Stimulated activated CD4-positive, alpha-beta T cell treated with anti-CD3 and anti-CD28 coated beads, Interleukin-2, amount 100 ng/mL, for 48 hours (primary cell): ENCODE data around the gene BIRC6.
"Not testable (repeated sequence)": the region's sequence is repeated elsewhere in the genome, so short reads cannot be mapped to it uniquely, and the experiment has no call there.

ENCODE experiments used
- DNase-seq, 2 donors: peaks; one replicate each; pipeline ENCODE4 v3.0.0-alpha.2; 2020

BIRC6 gene

DNA sequence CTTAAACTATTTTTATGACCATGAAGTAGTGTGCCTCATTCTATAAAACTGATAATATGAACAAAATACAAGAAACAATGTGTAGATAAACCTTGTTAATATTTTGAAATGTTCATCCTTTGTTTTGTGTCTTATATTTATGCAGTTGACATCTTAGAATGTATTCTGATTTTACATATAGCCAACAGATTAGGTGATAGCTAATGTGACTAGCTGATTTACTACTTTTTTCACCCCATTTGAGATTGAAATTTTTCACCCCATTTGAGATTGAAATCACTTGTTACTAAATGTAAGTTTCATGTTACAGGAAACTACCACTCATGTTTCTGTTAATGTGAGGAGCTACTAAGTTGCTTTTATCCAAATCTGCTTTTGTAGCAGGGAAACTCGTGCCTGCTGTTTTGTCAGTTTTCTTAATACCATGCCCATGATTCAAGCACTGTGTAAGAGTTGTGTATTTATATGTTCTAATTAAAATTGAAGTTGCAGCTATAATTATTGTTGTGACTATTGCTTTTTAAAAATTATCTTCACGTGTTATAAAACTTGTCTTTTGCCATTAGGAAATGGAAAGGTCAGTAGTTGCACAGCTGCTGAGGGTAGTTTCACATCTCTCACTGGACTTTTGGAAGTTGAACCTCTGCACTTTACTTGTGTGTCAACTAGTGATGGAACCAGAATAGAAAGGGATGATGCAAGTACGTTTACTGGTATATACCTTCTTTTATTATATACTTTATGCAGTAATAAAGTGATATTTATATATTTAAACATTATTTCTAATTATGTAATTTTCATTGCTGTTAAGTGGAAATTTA lies 96.6 kb downstream of the BIRC6 start:
- no peak for DNase-seq

DNA sequence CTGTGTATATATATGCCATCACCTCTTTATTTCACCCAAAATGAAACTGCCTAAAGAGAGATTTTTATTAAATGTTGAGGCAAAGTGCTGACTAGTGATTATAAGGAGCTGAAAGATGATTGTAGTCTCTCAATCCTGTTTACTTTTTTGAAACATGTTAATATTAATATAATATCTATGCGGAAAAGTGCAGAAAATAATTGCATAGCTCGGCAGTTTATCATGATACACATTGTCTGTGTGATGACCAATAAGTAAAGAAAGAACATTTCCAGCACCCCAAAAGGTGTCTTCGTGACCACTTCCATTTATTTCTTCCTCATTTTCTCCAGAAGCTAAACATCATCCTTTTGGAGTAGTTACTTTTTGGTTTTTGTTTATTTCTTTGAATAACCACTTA lies 99.0 kb downstream of the BIRC6 start:
- no peak for DNase-seq

DNA sequence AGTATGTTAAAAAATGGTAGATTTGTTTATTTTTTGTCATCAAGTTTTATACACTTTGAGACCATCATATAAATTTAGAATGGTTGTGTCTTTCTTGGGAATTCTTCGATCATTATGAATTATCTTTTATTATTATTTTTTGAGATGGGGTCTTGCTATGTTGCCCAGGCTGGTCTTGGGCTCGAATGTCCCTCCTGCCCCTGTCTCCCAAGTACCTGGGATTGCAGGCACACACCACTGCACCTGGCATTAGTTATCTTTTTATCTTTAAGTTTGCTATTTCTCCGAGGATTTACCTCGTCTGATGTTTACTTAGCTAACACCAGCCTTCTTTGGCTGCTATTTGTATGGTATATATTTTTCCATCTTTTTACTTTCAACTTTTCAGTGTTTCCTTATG lies 100.0 kb downstream of the BIRC6 start:
- DNase-seq = no peak

DNA sequence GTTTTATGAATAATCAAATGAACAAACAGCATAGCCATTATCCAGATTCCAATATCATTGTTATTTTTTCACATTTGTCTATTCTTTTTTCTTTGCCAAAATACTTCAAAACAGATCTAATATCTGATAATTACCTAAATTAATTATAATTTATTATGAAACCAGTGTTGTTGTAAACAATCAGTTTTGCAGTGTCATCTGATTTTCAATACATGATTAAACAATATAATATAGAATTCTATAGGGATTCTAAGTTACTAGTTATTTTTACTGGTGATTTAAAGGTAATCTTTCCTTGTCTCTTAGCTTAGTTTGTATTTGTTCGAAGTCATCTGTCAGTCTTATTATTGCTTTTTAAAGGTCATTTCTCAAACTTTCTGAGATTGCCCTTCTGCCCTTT lies 101.0 kb downstream of the BIRC6 start:
- DNase-seq = no peak

DNA sequence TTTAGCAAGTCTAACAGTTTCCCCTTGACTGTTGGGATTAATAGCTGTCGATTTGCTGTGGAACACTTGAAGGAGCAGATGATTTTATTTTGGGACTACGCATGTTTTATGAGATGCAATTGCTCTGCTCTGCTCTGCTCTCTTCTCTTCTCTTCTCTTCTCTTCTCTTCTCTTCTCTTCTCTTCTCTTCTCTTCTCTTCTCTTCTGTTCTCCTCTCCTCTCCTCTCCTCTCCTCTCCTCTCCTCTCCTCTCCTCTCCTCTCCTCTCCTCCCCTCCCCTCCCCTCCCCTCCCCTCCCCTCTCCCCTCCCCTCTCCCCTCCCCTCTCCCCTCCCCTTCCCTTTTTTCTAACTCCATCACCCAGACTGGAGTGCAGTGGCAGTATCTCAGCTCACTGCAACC lies 104.0 kb downstream of the BIRC6 start:
- DNase-seq = not testable (repeated sequence)

DNA sequence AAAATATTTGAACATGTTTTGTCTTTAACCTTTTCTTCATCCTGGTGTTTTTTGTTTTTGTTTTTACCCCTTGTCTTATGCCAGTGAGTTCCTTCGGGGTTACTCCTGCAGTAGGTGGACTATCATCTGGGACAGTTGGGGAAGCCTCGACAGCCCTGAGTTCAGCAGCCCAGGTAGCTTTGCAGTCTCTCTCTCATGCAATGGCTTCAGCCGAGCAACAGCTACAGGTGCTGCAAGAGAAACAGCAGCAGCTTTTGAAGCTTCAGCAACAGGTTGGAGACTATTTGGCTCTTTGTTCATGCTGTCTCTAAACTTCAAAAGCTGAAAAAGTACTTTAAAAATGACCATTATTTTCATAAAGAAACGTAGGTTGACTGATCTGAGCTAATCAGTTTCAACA lies 106.3 kb downstream of the BIRC6 start:
- DNase-seq = no peak

DNA sequence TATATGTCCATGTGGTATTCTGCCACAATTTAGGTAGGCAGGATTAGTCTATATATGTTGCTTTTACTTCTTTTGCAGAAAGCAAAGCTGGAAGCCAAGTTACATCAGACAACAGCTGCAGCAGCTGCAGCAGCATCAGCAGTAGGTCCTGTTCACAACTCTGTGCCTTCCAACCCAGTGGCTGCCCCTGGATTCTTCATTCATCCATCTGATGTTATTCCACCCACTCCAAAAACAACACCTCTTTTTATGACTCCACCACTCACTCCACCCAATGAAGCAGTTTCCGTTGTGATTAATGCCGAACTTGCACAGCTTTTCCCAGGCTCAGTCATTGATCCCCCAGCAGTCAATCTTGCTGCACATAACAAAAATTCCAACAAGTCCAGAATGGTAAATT lies 107.6 kb downstream of the BIRC6 start:
- no peak for DNase-seq

DNA sequence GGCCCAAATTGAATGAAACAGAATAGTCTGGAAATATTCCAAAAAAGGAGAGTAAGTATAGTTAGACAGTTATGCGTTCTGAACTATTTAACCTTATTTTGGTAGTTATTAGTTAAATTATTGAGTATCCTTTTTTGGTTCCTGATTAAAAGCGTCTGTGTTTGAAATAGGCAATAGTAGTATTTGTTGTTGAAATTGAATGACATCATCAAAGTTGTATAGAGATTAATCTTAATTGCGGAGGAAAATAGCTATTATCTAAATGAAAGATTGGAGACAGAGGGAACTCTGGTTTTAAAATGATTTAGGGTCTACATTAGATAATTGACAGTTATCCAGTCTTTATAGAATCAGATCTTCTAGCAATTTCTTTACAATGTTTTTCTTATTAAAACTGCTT lies 115.8 kb downstream of the BIRC6 start:
- DNase-seq = no peak

DNA sequence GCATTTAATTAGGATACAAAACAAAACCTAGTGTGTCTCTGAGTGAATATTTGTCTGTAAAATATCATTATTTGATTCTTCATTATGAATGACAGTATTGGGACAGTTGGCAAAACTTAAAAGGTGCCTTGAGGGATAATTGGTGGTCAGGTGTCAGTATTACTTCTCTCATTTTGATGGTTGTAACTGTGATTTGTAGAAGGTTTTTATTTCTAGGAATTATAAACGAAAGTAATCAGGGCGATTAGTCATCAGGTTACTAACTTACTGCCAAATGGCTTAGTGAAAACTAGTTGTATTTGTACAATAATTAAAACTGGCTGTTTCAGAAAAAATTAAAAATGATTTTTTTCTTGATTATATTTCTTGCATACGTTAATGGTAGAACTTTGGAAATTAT lies 117.6 kb downstream of the BIRC6 start:
- no peak for DNase-seq

DNA sequence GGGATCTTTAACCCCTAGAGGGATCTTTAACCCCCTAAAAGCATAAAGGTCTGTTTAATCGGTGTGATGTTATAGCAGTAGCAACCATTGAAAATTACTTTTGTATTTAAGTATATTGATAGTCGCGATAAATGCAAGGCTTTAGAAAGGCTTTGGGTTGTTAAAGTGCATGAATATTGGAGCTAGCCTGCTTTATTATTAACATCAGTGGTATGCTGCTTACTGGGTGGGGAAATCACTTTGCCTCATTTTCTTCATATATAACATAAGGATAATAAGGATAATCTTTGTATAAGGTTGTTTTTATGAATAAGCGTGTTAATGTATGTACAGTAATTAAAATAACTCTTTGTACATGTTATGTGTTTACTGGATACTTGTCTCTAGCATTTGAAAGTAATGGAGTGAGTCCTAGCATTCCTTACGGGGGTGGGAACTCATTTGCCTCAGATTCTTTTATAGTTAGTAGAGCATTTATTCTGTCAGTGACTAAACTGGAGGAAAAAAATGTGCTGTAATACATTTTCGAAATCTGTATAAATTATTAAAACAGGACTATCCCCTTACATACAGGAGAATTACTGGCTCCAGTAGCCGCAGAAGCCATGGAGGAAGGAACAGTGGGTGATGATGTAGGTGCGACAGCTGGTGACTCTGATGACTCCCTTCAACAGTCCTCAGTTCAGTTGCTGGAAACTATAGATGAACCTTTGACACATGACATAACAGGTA lies 122.2 kb downstream of the BIRC6 start:
- DNase-seq = no peak

DNA sequence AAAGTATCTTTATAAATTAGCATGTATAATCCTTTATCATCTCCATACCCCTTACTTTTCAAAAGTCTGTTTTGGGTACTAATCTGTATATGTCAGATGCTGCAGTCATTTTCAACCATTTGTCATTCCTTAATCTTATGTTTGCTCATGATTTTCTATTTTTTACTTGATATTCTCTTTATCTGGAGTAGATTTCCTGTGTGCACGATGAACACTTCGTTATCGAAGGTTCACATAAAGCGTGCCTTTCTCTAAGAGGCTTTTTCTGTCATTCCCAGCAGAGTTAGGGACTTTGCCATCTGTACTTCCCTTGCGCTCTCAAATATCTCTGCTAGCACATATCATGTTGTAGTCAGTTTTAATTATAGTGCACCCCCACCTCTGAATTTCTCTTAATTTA lies 123.2 kb downstream of the BIRC6 start:
- DNase-seq = no peak

DNA sequence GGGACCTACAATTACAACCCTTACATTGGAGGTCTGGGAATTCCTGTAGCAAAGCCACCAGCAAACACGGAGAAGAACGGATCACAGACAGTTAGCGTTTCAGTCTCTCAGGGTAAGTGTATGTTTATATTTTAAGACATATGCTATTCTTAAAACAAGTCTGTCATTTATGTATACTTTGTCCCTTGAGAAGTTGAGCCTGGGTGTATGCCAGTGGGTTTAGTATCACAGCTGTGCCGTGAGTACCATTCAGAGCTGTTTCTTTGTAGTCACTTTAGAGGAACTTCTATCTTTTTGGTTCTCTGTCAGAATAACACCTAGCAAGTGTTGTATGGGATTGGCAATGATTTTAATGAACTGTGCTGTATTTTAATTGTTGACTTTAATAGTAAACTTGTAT lies 125.6 kb downstream of the BIRC6 start:
- no peak for DNase-seq

DNA sequence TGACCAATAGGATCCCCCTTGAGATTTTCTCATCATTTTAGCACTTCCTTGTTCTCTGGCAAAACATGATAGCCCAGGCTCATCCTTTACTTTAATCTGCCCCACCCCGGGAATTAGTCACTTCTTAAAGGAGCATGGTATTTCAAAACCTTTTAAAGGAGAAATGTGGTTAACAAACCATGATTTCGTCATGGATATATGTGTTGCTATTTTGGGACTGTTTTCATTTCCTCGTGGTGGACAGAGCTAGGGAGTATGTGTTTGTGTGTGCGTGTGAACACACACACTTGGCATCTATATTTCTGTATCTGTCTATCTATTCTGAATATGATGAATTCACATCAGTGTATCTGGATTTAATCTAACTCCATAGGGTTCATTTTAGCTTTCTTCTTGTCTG lies 128.1 kb downstream of the BIRC6 start:
- DNase-seq = no peak

DNA sequence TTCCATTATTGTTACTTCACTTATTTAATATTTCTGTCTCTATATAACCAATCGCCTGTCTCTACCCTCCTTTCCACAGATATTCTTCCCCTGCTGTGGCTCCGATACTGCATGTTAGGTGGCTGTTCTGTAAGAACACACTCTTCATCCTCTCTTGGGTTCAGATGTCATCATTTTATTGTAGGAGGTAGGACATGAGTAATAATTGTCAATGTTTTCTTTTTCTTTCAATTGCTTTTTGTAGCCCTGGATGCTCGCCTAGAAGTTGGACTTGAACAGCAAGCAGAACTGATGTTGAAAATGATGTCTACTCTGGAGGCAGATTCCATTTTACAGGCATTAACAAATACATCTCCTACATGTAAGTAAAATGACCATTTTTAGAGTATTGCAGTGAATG lies 128.6 kb downstream of the BIRC6 start:
- no peak for DNase-seq

DNA sequence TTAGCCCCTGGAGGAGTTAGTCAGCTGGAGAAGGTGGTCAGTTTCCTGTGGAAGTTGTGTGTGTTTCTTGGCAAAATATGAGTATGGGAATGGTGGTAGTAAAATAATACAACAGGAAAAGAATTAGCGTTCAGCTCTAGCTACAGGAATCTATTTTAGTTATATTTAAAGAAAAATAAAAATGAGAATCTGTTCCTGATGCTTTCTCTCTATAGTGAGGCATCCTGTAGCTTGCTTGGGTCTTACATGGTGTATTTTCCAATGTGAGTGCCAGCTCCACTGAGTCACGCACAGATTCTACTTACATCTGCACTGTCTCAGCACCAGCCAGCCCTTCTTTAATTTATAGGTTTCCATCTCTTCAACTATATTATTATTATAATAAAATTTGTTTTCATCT lies 132.2 kb downstream of the BIRC6 start:
- no peak for DNase-seq

DNA sequence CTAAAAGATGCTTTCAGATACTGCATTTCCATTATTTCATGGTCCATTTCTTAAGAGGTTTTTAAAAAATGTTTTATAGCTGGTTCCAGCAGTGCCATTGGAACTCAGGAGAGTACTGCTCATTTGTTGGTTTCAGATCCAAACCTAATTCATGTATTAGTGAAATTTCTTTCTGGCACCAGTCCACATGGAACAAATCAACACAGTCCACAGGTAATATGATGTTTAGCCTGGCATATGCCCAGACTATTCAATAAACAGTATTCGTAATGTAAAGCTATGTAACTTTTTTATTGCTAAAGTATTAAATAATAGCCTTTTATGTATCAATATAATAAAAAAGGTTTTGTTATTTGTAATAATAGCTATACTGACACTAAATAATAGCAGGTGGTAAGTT lies 134.5 kb downstream of the BIRC6 start:
- no peak for DNase-seq

DNA sequence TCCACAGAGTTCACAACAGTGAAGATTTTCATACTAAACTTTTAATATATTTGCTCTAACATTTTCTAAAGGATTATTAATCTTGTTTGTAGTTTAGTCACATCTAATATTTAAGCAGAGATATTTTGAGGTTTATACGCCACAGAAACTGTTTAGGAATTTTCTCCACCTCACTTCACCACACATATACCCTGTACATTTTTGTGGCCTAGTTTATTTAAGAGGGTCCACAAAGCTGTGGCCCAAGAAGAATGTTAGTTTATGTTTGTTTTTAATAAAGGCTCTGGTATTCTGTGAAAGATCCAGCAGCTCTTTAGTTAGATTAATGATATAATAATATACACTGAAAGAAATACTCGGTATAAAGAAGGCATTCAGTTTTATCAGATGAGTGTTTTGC lies 138.3 kb downstream of the BIRC6 start:
- no peak for DNase-seq

DNA sequence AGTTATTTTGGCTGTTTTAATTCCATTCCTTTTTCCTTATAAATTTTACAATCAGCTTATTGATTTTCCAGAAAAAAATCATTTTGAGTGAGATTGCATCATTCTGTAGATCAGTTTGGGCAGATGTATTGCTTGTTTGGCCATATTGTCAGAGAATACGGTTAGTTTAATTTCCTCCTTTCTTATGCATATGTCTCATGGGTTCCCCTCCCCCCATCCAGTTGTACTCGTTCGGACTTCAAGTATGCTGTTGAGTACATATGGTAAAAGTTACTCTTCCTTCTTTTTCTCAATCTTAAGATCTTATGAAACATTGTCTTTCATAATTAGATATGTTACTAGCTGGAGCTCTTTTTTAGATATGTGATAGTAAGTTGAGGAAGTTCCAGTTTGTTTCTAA lies 139.8 kb downstream of the BIRC6 start:
- no peak for DNase-seq

DNA sequence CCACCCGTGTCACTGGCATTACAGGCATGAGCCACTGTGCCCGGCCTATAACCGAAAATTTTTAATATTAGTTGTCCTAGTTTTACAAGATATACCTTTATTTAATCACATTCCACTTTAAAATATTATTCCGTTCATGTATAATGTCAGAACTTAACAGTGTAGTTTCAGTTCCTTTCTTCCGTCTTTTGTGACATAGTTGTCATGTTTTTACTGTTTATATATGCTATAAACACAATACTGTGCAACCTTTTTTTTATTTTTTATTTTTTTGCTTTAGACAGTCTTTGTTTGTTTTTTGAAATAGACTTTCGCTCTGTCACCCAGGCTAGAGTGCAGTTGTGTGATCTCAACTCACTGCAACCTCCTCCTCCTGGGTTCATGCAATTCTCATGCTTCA lies 141.5 kb downstream of the BIRC6 start:
- no peak for DNase-seq

DNA sequence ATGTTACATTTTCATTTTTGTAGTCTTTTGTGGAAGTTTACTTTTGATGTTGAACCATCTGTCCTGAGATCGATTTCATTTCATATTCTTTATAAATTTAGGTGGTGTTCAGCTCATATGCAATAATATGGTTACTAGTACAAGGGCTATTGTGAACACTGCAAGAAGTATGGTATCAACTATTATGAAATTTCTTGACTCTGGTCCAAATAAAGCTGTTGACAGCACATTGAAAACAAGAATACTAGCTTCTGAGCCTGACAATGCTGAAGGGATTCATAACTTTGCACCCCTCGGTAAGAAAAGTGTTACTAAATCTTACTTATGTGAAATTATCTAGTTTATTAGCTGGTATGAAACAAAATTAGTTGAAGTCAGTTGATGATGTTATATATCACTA lies 146.1 kb downstream of the BIRC6 start:
- DNase-seq = no peak

DNA sequence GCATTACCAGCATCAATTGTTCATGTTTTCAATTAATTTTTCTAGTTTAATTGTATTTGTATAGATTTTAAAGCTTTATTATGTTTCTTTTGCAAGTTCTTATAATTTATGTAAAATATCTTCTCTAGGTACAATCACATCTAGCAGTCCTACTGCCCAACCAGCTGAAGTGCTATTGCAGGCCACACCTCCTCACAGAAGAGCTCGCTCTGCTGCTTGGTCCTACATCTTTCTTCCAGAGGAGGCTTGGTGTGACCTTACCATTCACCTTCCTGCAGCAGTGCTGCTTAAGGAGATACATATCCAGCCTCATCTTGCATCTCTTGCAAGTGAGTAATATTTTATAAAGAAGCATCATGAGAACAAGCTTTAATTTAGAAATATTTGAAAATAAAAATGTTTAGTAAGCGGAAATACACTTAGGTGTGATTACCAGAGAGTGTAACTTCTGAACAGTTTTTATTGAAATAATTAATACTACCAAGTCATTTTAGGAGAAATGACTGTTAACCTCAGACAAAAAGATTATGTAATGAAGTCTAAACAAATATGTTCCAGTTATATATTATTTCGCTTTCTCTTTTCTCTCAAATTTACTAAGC lies 148.2 kb downstream of the BIRC6 start:
- no peak for DNase-seq

DNA sequence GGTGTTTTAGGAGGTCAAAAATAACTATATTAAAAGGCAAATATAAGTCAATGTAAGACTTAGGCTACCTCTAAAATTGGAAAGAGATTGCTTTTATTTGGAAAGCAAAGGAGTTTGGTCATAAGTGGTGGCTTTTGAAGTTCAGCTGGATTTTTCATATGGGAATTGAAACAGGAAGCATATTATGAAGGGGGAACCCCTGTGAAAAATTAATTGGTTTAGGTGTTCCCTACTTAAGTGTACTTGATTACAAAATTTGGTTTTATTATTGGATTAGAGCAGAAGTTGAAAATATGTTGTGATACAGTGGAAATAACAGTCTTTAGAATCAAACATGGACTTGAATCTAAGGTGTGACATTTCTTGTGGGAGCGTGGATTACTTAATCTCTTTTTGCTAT lies 149.6 kb downstream of the BIRC6 start:
- DNase-seq = no peak

DNA sequence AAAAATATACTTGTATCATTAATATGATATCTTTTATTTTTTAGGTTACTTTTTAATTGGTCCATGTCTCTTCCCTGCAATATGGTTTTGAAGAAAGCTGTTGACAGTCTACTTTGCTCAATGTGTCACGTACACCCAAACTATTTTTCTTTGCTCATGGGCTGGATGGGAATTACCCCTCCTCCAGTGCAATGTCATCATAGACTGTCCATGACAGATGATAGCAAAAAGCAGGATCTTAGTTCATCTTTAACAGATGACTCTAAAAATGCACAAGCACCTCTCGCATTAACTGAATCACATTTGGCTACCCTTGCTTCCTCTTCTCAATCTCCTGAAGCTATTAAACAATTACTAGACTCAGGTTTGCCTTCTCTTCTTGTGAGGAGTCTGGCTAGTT lies 158.1 kb downstream of the BIRC6 start:
- DNase-seq = no peak

DNA sequence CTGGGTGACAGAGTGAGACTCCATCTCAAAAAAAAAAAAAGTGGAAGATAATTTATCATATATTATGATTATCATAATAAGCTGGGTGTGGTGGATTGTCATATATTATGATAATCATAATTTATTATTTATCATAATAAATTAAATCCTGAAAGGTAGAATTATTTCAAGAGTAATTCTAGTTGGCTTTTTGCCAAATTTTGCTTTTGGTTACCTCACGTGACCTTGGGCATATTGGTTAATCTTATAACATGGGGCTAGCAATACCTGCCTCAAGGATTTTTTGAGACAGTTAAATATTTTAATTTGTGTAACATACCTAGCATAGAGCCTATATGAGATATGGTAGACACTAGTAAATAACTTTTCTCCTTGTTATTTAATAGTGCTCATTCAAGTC lies 159.7 kb downstream of the BIRC6 start:
- DNase-seq = no peak
